GM19468 (cell line): ENCODE results near the gene DCUN1D5.

Source experiments
- ATAC-seq: cut with Tn5 transposase; IDR thresholded peaks from one replicate; pipeline ENCODE4 v1.9.1; 2021; ENCODE audit warnings: mild to moderate bottlenecking, moderate library complexity, moderate number of reproducible peaks; ENCODE audit not compliant: unreplicated experiment; ENCODE audit errors: extremely low read depth

DCUN1D5 gene

GRCh38 chr11:103091801-103092524, at the start of gene DCUN1D5:
DCUN1D5 (minus strand) TSS chr11:103092160; CDS start chr11:103091872, 288 bp downstream.
- ATAC-seq = peak; percentile 100

DNA sequence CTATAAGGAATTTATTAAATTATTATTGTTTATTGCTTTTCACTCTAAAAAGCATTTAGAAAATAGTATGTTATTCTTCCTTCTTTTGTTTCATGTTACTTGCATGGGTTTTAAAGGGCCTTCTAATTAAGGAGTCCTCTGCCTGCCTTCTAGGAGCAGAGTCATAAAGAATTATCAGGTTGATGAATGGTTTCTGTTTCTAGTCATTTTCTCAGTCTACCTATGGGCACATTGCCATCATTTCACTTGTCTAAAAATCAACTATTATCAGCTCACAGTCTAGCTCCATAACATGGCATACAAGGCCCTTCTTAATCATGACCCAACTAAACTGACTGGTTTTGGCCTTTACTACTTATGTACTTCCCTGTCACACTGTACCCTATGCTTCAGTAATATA, 33.5 kb upstream of the DCUN1D5 start:
- ATAC-seq = no peak

GRCh38 chr11:103114836-103115235, 22.9 kb upstream of the DCUN1D5 start:
- no peak for ATAC-seq

DNA sequence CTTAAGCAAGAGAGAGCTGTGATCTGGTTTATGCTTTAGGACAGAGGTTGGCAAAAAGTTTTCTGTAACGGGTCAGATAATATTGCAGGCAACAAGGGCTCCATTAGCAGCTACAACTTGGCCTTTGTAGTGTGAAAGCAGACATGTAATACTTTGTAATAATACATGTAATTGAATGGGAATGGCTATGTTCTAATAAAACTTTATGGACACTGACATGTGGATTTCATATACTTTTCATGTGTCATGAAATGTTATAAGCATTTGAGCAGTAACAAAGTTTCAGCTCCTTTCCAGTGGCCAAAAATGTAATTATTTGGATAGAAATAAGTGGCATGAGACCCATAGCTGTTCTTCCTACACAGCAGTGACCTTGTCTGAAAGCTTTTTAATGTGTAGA, 20.4 kb upstream of the DCUN1D5 start:
- ATAC-seq = no peak

GRCh38 chr11:103111400-103111799, 19.4 kb upstream of the DCUN1D5 start:
- no peak for ATAC-seq

DNA sequence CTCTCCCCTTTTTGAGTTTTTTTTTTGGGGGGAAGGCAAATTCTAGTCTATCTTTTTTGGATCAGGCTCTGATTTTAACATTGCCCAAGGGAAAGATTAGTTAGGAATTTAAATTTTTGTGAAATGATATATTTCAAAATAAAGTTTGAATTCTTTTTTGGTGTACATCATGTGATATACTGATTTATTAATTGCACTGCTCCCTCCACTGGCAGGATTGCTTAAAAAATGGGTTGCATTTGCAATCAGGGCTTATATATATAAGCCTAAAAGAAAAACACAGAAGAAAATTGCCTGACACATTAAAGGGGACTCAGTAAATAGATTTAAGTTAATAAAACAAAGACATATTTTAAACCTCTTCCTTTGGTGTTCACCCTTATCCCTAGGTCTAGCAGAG, 18.4 kb upstream of the DCUN1D5 start:
- no peak for ATAC-seq

DNA sequence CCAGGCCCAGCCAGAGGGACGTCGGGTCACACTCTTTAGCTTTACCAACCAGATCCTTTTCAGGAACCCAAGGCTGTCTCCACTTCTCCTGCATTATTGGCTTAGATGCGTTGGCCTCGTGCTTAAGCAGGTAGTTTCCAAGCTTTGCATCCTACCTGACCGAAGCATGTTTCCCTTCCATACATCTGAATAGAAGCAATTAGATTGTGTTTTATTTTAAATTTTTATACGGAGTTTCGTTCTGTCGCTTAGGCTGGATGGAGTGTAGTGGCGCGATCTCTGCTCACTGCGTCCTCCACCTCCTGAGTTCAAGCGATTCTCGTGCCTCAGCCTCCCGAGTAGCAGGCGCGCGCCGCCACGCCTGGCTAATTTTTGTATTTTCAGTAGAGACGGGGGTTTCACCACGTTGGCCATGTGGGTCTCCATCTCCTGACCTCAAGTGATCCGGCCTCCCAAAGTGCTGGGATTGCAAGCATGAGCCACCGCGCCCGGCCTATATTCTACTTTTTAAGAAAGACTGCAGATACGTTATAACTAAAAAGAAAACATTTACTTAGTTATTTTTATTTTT, 17.9 kb upstream of the DCUN1D5 start:
- no peak for ATAC-seq

GRCh38 chr11:103108933-103109817, 17.2 kb upstream of the DCUN1D5 start, which contains the start of gene DYNC2H1:
DYNC2H1 (plus strand) TSS chr11:103109426; CDS start chr11:103109575, 149 bp downstream.
- ATAC-seq = peak; percentile 100

- no peak for ATAC-seq
These were observed 5.3 kb upstream of the DCUN1D5 start for GRCh38 chr11:103097279-103097678.

DNA sequence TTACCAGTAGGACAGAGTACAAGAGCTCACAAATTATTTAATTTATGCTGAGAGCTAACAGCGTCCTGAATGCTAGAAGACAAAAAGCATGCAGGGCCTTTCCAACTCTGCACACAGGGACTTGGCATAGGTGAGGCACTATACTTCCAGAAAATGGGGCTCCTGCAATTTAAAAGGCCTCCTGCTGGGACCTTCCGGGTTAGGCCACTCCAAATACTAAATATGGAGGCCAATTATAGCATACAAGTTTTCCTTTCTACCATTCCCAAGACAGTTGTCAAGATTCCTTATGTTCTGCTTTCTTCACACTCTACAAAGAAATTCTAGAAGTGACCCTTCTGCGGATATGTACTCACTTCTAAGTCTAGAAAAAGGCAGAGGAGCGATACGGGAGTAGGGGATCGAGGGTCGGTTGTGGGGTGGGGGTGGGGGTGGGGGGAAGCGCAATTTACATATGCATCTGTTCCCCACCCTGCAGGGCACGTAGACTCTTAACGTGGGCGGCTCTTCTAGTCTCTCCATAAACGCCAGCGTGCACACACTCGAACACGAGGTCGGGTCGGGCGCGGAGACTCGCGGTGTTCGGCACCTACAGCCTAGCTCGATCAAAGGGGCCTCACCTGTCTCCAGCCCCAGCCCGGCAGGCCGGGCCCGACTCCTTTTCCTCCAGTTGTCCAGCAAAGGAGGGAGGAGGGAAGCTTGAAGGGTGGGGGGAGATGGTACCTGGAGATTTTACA, 728 bp downstream of the DCUN1D5 start:
- ATAC-seq = peak; percentile 14

DNA sequence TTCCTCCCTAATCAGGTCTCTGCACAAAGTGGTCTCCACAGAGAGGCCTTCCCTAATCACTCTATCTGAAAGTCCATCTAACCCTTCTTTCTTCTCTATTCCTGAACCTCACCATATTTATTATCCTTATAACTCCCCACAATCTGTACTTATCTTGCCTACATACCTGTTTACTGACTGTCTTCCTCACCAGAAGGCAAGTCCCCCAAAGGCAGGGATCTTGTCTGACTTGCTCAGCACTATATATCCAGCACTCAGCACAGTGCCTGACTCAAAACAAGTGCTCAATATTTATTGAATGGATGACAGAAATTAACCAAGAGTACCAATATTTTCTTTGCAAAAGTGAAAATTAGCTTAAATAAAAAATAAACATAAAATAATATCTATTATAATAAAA, 5.5 kb downstream of the DCUN1D5 start:
- no peak for ATAC-seq

GRCh38 chr11:103085758-103086365, 6.1 kb downstream of the DCUN1D5 start:
- ATAC-seq = no peak

- ATAC-seq = no peak
These were observed 12.1 kb downstream of the DCUN1D5 start for GRCh38 chr11:103079833-103080232.

- no peak for ATAC-seq
These were observed 13.2 kb downstream of the DCUN1D5 start for GRCh38 chr11:103078710-103079109.

- ATAC-seq = no peak
These were observed 14.4 kb downstream of the DCUN1D5 start for GRCh38 chr11:103077554-103077953.

- ATAC-seq = no peak
These were observed 15.6 kb downstream of the DCUN1D5 start for GRCh38 chr11:103076361-103076760.

GRCh38 chr11:103071008-103071407, 21.0 kb downstream of the DCUN1D5 start:
- ATAC-seq = no peak

DNA sequence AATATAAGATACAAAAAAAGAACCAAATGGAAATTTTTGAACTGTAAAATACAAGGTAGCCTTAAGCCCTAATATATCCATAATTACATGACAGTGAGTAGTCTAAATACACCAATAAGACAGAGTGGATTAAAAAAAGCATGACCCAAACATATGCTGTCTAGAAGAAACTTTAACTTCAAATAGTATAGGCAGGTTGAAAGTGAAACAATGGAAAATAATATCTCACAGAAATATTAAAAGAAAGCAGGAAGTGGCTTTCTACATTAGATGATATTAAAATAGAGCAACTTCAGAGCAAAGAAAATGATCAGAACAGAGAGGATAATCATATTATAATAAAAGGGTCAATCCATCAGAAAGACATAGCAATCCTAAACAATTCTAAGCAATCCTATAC, 21.8 kb downstream of the DCUN1D5 start:
- no peak for ATAC-seq

DNA sequence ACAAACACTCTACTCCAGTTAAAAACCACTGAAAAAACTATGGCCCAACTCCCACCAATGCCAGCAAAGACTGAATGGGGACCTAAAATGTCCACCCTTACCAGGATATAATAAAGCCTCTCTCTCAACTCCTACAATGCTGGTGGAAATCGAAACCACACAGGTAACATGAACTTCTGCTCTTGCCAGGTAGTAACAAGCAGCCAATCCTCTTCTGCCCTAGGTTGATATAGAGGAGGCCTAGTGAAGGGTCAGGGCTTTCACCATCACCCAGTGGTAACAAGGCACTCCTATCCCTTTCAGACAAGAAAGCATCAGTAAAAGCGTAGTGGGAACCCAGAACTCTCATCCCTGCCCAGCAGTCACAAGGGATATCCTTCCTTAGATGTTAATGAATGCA, 22.6 kb downstream of the DCUN1D5 start:
- ATAC-seq = no peak

GRCh38 chr11:103067118-103067517, 24.8 kb downstream of the DCUN1D5 start:
- no peak for ATAC-seq
